ENCODE results near the gene PLEKHA1.

The PLEKHA1 gene

DNA sequence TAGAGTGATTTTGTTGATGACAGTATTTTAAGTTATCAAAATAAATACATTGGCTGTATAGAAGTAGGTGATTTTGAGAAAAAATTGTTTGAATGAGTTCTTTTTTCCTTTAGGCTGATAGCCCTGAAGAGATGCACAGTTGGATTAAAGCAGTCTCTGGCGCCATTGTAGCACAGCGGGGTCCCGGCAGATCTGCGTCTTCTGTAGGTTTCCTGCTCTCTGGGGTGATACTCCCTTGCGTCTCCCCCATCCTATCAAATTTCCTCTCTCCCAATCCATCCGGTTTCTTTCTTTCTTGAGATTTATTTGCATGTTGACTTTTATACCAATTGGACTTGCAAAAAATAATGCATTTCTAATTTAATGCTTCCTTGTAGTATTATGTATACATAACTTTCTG is 52.3 kb downstream of the PLEKHA1 start:
- DNase-seq = no peak

DNA sequence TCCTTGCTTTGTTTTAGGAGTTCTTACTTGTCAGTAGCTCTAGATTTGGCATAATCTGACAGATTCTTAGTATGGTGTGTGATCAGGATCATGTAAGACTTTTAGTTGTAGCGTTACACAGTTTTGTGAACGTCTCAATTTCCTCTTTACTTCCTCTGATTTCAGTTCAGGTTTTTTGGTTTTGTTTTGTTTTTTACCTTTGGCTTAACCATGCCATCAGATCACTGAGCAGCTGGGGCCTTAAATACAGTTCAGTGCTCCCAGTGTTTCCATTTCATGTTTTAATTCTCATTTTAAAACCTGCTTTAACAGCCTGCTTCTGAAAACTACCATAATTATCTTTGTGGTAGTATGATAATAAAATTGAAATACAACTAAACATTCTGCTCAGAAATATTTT is 52.8 kb downstream of the PLEKHA1 start:
- DNase-seq = peak; percentile 1

DNA sequence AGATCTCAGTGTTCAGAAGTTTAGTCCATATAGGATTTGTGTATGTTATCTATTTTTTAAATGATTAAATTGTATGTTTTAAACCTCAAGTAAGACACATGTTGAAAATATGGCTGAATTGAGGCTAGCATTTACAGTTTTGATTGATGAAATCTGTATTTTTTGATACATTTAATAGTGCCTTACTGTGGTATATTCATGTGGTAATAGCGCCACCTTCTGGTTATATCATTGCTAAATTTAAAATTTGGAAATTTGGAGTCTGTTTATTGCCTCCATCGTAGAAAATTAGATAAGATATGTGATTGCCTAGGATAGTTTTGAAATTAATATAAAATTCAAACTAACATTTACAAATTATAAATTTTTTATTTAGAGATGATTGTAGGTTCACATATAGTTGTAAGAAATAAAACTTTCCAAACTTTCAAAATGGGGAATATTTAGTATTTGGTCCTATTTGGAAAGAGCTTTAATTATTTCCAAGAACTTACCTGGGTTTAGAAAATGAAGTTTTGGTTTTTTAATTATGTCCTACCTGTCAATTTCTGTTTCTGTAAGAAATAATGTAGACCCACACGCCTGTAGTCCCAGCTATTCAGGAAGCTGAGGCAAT is 60.8 kb downstream of the PLEKHA1 start:
- DNase-seq = peak; percentile 45

DNA sequence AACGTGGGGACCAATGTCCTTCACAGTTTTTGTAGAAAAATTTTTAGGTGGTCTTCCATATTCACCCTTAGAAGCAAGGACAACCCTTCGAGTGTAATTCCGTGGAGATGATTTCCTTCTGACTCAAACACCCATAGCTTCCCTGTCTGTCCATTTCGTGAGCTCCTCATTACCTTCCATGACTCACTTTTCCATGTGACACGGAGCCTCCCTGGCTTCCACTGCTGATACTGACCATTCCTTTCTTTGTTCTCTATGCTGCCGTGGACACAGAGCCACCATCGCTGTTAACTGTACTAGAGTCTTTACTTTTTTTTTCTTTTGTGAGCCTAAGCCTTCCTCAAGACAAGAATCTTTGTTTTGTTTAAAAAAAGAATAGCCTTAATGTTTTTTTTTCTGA is 67.5 kb downstream of the PLEKHA1 start:
- no peak for DNase-seq

DNA sequence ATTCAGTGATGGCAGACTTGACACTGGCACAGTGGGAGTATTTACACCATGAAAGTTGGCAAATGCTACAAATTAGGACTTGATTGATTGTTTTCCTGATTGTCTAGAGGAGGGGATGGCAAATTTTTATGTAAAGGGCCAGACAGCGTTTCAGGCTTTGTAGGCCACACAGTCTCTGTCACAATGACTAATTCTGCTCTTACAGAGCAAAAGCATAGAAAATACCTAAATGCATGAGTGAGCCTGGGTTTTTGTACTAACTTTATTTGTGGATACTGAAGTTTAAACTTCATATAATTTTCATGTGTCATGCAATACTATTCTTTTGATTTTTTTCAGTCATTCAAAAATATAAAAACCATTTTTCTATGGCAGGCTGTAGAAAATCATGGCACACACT is 71.0 kb downstream of the PLEKHA1 start:
- no peak for DNase-seq

DNA sequence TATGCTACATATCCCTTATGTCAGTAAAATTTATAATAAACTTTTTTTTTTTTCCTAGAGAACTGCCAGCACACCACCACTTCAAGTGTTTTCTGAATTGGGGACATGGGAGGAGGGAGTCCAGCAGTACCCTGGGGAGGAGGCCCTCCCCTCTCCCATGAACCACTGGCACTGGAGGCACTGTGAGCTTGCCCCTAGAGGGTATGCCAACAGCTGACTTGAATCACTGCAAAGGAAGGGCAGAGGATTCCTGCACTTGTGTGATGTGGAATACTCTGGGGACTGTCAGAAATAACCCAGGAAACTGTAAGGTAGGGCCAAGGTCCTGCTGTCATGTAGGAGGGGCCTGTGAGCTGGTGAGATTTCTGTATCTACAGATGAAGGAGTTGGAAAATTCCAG is 71.4 kb downstream of the PLEKHA1 start:
- peak; percentile 3 for DNase-seq

DNA sequence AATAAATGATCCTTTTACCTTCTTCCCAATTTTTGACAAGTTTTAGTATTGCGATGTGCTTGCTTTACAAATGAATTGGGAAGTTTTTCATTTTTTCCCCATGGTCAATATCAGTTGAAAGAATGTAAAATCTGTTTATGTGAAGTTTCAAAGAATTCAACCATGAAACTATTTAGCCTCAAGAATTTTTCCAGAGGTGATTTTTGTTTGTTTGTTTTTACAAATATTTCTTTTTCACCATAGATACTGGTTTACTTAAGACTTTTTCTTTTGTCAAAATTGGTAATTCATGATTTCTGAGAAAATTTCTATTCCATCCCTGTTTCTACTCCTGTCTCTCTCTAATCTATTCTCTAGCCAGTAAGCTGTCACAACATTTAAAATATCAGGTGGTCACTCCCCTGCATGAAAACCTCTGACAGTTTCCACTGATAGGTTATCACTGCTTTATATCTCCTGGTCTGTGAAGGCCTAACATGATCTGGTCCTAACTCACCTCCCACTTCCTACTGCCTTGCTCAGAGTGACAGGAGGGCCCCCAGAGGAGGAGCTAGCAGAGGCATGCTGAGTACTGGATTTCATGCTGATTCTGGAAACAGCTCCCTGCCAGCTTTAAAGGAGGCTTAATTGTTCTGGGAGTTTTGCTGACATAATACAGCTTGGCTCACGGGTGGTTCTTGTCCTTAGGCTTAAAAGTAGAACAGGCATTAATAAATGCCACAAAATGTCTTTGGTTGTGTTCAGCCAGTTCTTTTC is 72.3 kb downstream of the PLEKHA1 start:
- no peak for DNase-seq

DNA sequence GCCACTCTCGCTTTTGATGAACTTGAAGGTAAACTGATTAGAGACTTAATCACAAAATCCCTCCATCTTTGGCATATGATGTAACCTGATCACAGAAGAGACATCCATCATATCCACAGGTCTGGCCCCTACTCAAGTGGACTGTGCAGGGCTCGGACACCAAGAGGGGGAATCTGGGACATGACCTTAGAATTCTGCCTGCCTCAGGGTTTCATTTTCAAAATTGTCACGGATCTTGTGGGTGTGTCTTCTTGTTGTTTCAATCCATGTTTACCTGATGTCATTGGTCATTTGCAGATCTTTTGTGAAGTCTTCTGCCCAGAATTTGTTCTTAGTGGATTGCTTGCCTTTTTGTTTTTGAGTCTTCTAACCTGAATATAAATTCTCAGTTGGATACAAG is 74.1 kb downstream of the PLEKHA1 start:
- DNase-seq = no peak

DNA sequence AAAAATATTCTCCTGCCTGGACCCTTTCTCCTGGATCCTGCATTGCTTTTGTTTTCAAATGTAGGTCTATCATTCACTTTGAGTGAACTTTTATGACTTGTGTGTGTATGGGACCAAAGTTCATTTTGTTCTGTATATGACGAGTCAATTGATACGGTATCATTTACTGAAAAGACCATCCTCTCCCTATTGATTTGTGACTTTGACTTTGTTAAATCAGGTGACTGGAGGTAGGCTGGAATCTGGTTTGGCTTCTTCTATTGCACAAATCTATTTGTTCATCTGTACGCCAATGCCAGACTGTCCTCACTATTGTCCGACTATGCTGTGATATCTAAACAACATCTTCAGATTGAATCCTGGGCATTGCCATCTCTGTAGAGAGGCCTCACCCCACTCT is 74.6 kb downstream of the PLEKHA1 start:
- DNase-seq = no peak

DNA sequence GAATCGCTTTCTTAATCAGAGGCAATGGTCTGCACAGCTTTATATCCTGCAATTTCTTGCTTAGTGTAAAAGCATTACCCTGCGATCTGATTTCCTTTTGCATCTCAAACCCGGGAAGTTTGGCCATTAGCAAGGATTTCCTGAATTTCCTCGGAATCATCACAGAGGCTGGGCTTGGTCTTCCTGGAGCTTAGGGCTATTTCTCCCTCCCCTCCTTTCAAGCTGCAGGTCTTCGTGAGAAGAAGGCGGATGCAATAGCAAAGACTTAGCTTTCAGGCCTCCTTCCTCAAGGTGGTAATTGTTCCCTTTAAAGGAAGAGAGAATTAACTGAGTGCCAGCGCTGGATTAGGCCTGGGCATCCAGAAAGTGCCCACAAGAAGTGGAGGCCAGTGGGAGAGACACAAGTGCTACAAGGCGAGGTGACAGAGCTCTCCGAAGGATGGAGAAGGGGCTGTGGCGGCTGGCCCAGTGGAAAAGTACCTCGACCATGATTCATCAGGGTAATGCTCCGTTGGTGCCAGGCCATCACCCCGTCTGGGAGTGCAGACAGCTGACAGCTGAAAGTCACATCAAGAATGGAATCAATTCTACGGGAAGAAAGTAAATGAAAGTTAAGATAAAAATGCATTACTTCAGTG is 76.0 kb downstream of the PLEKHA1 start:
- no peak for DNase-seq

DNA sequence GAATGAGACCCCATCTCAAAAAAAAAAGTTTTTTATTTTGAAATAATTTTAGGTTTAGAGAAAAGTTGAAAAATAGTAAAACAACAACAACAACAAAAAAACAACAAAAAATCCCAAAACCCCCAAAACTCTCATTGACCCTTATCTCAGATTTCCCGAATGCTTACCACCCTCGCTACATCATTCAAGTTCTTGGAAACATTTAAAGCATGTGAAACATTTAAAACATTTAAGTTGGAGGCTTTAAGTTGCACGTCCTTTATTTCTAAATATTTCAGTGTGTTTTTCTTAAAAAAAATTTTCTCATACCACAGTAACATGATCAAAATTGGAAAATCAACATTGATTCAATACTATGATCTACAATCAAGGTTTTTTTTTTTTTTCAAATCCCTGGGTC is 79.6 kb downstream of the PLEKHA1 start:
- DNase-seq = no peak

DNA sequence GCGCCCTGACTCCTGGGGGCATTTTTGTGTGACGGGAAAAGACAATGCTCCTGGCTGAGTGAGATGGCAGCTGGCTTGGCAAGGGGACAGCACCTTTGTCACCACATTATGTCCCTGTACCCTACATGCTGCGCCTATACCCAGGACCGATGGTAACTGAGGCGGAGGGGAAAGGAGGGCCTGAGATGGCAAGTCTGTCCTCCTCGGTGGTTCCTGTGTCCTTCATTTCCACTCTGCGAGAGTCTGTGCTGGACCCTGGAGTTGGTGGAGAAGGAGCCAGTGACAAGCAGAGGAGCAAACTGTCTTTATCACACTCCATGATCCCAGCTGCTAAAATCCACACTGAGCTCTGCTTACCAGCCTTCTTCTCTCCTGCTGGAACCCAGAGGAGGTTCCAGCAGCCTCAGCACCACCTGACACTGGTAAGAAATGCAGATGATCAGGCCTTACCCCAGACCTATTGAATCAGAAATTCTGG is 80.1 kb downstream of the PLEKHA1 start, which contains the start of gene ARMS2:
TSS of gene ARMS2 (plus strand) at position 51 of the 478 bp plus-strand sequence. CDS start at position 126, 75 bp downstream.
- no peak for DNase-seq

DNA sequence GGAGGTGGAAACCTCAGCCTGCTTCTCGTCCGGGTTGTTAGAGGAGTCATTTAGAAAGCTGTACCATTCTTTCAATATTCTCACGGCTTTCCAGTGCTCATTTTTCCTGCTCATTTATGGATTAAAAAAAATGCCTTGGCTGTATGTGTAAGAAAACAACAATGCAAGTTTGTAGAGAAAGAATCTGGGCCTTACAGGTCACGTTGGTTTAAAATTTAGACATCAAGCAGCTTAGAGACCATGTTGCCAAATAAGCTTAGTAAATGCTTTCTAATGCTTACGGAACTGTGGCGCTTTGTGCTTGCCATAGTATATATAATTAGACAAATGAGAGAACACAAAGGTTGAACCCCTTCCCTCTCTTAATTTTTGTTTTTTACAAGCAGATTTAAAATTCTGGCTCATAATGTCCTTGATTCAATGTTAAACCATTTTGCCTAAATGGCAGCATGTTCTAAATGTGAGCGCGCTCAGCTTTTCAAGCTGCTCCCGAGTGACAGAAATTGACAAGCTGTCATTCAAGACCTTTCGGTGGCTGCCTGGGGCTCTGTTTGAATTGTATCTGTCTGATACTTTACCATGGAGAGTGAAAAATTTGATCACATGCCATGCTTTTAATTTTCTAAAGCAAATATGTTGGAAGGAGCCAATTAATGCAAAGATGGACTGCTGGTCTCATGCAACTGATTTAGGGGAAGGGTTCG is 81.0 kb downstream of the PLEKHA1 start:
- no peak for DNase-seq

DNA sequence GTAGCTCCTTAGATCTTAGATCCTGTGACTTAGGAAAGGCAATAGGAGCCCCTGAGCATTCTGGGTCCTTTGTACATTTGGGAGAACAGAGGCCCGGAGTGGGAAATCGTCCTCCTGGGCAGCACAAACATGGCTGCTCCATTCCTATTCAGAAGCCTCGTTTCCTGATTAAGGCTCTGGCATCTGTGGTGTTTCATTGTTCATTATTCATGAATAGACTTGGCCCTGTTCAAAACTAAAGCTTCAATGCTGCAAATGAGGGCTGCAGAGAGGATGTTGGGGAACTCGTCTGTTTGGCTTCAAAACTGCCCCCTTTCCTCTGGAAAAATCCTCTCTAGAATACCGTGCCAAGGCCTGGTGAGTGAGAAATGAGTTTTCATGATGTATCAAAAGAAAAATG is 83.4 kb downstream of the PLEKHA1 start:
- no peak for DNase-seq

DNA sequence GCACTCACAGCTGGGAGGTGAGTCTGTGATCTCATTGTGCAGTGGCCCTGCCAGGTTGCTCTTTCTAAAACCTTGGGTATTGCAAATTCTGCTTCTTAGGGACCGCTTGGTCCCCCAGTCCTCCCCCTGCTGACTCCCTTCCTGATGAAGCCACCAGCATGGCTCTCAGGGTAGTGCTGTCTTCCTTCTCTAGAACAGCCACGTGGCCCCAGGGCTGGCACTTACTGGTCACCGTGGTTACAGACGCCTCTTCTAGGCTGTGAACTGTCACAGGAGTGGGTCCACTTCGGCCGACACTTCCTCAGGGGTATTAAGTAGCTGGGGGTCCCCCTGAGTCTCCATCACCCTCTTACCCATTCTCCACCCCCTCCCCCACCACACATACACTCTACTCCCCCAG is 84.2 kb downstream of the PLEKHA1 start:
- DNase-seq = no peak

DNA sequence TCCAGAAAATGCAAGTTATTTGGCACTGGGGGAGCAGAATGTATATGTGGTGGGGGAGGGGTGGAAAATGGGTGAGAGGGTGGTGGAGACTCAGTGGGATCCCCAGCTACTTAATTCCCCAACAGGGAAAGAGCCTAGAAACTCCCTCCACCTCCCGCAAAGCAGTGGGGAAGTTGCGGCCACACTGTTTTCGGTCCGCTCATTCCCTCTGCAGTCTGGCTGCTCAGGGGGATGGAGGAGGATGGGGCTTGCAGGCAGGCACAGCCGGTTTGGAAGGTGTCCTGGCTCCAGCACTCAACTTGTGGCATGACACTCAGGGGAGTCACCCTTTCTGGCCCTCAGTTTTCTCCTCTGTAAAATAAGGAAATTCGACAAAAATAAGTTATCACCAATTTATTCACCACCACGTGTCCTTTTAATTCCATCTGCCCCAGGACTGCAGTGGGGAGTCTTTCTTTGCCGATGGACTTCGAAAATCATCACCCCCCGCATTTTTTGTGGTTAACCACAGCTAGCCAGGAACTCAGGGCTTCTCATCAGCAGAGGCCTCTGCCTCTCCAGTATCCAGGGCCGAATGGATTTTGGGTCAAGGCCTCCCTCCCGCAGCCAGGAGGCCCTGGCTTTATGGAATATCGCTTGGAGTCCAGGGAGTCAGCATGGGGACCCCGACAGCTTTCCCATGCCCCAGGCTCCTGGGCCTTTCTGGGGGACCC is 85.2 kb downstream of the PLEKHA1 start:
- no peak for DNase-seq

DNA sequence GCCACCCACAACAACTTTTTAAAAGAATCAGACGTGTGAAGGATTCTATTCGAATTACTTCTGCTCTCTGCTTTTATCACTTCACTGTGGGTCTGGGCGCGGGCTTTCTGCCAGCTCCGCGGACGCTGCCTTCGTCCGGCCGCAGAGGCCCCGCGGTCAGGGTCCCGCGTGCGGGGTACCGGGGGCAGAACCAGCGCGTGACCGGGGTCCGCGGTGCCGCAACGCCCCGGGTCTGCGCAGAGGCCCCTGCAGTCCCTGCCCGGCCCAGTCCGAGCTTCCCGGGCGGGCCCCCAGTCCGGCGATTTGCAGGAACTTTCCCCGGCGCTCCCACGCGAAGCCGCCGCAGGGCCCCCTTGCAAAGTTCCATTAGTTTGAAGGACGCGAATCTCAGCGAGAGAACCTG is 86.4 kb downstream of the PLEKHA1 start:
- no peak for DNase-seq

DNA sequence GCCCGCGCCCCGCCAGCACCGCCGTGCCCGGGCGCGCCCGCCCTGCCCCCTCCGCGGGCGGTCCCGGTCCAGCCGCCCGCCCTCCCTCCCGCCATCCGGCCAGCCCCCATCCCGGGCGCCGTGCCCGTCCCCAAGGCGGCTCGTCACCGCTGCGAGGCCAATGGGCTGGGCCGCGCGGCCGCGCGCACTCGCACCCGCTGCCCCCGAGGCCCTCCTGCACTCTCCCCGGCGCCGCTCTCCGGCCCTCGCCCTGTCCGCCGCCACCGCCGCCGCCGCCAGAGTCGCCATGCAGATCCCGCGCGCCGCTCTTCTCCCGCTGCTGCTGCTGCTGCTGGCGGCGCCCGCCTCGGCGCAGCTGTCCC is 86.8 kb downstream of the PLEKHA1 start, which contains the start of gene HTRA1:
TSS of gene HTRA1 (plus strand) at position 187 of the 362 bp plus-strand sequence. CDS start at position 287, 100 bp downstream.
- DNase-seq = no peak

DNA sequence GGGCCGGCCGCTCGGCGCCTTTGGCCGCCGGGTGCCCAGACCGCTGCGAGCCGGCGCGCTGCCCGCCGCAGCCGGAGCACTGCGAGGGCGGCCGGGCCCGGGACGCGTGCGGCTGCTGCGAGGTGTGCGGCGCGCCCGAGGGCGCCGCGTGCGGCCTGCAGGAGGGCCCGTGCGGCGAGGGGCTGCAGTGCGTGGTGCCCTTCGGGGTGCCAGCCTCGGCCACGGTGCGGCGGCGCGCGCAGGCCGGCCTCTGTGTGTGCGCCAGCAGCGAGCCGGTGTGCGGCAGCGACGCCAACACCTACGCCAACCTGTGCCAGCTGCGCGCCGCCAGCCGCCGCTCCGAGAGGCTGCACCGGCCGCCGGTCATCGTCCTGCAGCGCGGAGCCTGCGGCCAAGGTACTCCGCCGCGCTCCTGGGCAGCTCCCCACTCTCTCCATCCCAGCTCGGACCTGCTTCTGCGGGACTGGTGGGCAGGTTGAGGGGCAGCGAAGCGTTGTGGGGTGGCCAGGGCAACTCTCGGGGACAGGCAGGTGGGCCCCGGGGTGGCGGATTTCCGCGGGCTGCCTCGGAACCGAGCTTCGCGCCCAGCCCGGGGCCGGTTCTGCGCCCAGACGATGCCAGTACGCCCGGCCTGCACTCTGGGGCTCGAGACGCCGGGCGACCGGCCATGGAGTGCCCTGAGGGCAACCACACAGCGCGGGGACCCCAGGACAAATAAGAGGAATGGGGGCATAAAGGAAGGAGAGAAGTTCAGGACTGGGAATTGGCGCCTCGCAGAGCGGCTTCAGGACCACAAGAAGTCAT is 87.4 kb downstream of the PLEKHA1 start:
- no peak for DNase-seq

DNA sequence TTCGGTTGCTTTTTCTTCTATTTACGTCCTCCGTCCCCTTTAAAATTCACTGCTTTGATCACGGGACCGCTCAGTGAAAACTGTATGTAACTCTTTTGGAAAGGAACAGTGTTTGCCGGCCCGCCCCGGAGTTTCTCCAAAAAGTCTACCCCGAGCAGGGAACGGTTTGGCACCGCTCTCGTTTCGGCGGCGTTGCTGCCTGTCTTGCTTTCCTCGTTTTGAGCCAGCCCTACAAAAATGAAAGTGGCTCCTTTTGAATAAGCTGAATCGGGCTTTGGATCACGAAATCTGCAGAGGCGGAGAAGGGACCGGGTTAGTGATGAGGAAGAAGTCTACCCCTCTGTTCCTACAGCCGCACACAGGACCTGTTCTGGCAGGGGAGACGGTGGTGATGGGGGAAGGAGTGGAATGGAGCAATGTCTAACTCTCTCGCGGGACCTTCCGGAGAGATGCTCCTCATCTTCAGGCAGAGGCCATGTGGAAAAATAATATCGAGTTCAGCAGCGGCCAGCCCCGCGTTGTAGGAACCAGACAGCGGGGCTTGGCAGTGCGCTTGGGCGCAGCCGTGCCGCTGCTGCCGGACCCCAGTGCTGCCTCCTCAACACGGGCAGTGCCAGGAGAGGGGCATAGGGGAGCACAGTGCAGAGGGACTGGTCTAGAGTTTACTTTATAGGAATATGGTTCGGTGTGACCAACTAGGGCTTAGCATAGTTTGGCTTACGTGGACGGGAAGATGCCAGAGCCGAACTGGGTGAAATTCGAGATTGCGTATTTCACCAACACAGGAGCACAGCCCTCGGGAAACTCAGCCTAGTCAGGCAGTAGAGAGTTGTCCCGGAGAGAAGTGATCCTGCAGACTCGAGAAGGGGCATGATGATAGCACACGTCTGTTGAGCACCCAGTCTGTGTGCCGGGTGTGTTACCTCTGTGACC is 88.3 kb downstream of the PLEKHA1 start:
- no peak for DNase-seq
